Stimulated activated CD4-positive, alpha-beta T cell treated with anti-CD3 and anti-CD28 coated beads, Interleukin-15, amount 100 ng/mL, for 24 hours (primary cell): ENCODE results near the gene ZDHHC7.

ENCODE experiments used
- DNase-seq: peaks from one replicate; pipeline ENCODE4 v3.0.0-alpha.2; 2020

Gene ZDHHC7

GRCh38 chr16:84989749-84990620, 21.4 kb downstream of the ZDHHC7 start:
- no peak for DNase-seq

- no peak for DNase-seq
Measured at GRCh38 chr16:84988328-84989080, 22.8 kb downstream of the ZDHHC7 start.

GRCh38 chr16:84986879-84987278, 24.5 kb downstream of the ZDHHC7 start:
- DNase-seq, result no peak

- DNase-seq, result peak; percentile 66
Measured at GRCh38 chr16:84986102-84986501, 25.2 kb downstream of the ZDHHC7 start.

DNA sequence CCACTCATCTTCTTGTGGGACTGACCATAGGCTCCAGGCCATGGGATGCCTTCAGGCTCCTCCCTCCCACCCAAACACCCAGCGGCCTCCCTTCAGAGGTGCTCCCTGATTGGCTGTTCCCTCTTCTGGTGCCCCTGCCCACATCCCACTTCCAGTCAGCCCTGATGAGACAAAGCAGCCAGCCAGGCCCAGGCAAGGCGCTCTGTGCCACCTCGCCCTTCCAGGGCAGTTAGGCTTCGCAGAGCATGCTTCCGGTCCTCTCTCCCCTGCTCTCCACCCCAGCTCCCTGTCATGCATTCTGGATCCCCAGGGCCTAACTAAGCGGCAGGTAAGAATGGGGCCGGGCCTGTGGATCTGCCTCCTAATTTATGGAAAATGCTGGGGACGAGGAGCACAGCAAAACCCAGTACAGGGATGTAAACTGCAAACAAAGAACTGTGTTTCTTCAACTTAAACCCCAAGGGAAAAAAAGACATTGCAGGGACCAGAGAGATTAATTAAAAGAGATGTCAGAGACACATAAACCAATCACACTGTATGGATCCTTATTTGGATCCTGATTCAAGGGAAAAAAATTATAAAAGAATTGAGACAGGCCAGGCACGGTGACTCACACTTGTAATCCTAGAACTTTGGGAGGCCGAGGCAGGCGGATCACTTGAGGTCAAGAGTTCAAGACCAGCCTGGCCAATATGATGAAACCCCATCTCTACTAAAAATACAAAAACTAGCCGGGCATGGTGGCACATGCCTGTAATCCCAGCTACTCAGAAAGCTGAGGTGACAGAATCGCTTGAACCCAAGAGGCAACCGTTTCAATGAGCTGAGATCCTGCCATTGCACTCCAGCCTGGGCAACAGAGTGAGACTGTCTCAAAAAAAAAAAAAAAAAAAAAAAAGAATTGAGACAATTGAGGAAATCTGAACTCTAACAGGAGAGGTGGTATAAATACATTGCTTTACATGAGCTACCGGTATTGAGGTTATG, 26.0 kb downstream of the ZDHHC7 start:
- no peak for DNase-seq

DNA sequence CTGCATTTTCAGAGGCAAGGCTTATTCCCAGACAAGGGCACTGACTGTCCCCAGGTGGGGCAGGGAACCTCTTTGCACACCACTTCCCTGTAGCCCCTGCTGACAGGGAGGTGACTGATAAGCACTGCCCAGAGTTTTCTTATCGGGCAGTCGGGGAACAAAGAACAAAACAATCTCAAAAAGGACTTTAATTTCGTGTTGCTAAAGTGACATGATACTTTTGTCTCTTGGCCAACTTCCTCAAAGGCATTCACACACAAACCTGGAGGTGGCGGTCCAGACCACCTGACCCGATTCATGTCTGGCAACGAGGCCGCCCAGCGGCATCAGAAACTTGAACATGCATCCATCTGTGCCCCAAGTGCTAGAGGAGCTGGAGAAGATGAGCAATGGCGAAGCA, 28.9 kb downstream of the ZDHHC7 start:
- DNase-seq, result no peak

- DNase-seq, result no peak
Measured at GRCh38 chr16:84979516-84979915, 31.8 kb downstream of the ZDHHC7 start.

DNA sequence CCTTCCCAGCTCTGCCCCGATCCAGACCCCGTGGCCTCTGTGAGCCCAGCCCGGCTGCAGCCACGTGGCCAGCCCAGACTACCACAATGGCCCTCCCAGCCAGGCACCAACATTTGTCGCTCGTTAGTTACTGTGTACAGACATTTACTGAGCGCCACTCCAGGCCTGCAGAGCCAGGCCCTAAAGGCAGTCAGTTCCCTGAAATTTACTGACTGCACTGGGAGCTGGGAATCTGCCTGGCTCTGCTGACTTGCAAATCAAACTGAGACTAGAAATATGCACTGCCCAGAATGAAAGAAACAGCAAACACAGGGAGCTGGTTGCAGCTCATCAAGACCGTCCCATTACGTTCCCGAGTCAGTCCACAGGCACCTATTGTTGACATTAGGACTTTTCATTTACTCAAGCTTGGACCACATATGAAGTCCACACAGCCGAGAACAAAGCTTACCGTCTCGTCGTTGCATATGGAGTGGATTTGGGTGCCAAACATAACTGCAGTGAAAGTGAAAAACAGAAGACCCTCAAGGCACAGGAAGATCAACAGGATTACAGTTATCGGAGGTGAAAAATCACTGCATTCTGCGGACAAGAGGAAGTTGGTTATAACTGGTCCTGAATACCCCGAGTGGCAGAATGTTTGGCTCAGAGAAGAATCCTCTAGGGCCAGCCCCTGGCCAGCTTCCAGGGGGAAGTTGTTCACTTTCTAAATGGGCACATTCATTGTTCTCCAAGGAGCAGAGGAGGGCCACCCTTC, 34.5 kb downstream of the ZDHHC7 start:
- no peak for DNase-seq

- DNase-seq, result no peak
Measured at GRCh38 chr16:84975522-84975921, 35.8 kb downstream of the ZDHHC7 start.

DNA sequence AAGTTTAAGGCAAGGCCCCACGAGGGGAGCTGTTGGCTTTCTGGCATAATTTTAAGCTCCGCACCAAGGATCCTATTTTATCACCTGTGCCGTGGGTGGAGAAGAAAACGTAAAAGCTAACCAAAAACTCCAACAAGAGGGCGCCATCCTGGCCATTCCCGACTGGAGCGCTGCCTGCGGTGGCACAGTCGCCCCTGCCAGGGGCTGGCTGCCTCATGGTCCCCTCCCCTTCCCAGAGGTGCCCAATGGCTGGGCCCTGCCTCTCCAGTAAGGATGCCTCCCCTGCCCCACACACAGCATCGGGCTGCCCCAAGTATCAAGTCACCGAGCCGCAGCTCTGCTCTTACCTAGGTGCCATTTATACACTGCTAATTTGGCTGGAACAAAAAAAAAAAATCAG, 36.3 kb downstream of the ZDHHC7 start:
- no peak for DNase-seq

- no peak for DNase-seq
Measured at GRCh38 chr16:84973776-84974523, 37.4 kb downstream of the ZDHHC7 start.

DNA sequence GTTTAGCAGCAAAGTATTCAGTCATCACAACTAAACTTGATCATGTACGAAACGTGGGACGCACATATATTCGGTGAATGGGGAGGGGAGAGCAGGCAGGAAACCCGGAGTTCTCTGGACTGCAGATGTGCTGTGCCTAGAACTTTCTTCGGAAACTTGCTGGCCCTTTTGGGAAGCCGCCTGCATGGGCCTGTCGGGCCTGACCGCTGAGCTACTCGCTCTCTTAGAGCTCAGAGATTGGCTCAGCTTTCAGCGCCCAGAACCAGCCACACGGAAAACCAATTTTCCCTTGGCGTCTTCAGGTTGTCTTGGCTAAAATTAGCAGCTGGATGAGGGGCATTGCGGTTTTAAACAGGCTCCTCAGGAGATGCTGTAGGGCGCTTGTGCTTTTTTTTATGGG, 38.1 kb downstream of the ZDHHC7 start:
- no peak for DNase-seq

- DNase-seq, result peak; percentile 85
Measured at GRCh38 chr16:84970447-84971127, 40.7 kb downstream of the ZDHHC7 start.

GRCh38 chr16:84967828-84968227, 43.5 kb downstream of the ZDHHC7 start:
- no peak for DNase-seq

GRCh38 chr16:84965428-84966415, 45.6 kb downstream of the ZDHHC7 start:
- no peak for DNase-seq

GRCh38 chr16:84964386-84965128, 46.8 kb downstream of the ZDHHC7 start:
- DNase-seq, result no peak

GRCh38 chr16:84963066-84963465, 48.3 kb downstream of the ZDHHC7 start:
- DNase-seq, result no peak

DNA sequence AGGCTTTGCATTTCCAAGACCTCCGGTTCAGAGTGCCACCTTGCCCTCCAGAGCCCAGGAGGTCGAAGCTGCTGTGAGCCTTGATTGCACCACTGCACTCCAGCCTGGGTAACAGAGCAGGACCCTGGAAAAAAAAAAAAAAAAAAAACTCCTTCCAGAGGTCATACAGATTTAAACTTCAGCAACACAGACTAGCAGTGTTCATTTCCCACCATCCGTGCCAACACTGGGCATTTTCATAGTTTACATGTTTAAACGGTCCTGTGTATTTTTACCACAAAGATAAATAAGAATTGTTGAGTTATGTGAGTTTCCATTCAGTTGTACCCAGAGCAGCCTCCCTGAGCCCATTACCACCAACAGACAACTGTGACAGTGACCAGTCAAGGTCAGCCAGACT, 50.4 kb downstream of the ZDHHC7 start:
- no peak for DNase-seq
